ENCODE measurements around the gene LCMT1.

Gene LCMT1

DNA sequence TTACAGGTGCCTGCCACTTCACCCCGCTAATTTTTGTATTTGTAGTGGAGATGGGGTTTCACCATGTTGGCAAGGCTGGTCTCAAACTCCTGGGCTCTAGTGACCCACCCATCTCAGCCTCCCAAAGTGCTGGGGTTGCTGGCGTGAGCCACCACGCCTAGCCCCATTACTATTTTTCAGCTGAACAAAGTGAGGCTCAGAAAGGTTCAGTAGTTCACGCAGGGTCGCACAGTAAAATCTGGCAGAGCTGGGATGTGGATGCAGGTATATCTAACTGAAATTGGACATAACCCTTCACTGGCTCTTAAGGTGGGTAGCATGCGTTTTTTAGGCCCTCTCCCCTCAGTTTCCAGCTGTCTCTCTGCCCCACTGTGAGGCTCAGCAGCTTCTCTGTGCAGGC, 112.4 kb downstream of the LCMT1 start:
- no peak for DNase-seq (ENCODE audit: low read depth, low spot score)
- TF ChIP-seq, protein P1, sequence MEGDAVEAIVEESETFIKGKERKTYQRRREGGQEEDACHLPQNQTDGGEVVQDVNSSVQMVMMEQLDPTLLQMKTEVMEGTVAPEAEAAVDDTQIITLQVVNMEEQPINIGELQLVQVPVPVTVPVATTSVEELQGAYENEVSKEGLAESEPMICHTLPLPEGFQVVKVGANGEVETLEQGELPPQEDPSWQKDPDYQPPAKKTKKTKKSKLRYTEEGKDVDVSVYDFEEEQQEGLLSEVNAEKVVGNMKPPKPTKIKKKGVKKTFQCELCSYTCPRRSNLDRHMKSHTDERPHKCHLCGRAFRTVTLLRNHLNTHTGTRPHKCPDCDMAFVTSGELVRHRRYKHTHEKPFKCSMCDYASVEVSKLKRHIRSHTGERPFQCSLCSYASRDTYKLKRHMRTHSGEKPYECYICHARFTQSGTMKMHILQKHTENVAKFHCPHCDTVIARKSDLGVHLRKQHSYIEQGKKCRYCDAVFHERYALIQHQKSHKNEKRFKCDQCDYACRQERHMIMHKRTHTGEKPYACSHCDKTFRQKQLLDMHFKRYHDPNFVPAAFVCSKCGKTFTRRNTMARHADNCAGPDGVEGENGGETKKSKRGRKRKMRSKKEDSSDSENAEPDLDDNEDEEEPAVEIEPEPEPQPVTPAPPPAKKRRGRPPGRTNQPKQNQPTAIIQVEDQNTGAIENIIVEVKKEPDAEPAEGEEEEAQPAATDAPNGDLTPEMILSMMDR (IDR thresholded peaks at IDR 0.05; ENCODE audit: insufficient read depth, low read length, missing control alignments), result no peak
- CTCF ChIA-PET, result interaction anchor here (0.7 to 10.6 kb wide), 13 partner anchors 9 to 318 kb away, joined by 3 to 135 read pairs (median 15); no protein-coding TSS in a partner anchor
- POLR2A ChIA-PET, result no interaction called here
- no peak overlapping the region for H3K4me3 ChIP-seq (ENCODE audit: low read depth, low read length)

DNA sequence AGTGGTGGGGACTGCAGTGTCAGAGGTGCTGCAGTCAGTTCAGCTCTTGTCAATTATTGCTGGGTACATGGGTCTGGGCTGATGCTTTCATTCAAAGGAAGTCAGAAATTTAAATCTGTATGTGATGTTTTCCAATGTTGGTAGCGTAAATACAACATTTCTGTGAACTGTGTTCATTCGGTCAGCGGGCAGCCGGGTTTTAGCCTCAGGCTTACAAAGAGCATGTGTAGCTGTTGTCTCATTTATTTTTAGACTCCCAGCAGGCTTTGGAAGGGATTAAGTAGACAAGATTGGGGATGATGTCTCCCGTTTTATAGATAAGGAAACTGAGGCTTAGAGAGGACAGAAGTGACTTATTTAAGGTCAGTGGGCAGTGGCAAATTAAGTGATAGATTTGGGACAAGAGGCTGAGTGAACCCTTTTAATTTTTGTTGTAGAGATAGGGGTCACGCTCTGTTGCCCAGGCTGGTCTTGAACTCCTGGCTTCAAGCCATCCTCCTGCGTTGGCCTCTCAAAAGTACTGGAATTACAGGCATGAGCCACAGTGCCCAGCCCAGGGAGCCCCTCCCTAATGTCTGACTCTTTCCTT, 113.3 kb downstream of the LCMT1 start:
- DNase-seq (ENCODE audit: low read depth, low spot score), result no peak
- ChIA-PET POLR2A (interaction anchor here (1.2 kb wide), 1 partner anchor 172 kb away, joined by 3 read pairs; no protein-coding TSS in a partner anchor), CTCF (interaction anchor here (0.6 to 10.6 kb wide), 33 partner anchors 8 to 417 kb away, joined by 3 to 135 read pairs (median 7); partner anchors contain the start of gene AQP8)
- TF ChIP-seq, protein P1 (IDR thresholded peaks at IDR 0.05; ENCODE audit: insufficient read depth, low read length, missing control alignments), result no peak
- no peak overlapping the region for H3K4me3 ChIP-seq (ENCODE audit: low read depth, low read length)

Measured in AG04449 (cell line).